HCT116 (cell line): ENCODE measurements around the gene CFAP74. TPM values are rescaled to one million over a fixed set of nuclear protein-coding genes. Genes with fewer than 3 reads are reported as not detected.

Experiments used
- ATAC-seq: fragments of 200-7000 bp; cut with Tn5 transposase; 2 replicates; pipeline ENCODE4 v1.9.1; 2020; ENCODE audit warnings: mild to moderate bottlenecking, moderate library complexity
- BruUV-seq: library from RNA; stranded (reverse); fragments of 400-500 nt; replicated peaks from 2 replicates; lab custom pipeline; 2021; lab: Mats Ljungman, UMichigan
- CTCF ChIA-PET: fragments of 300-600 bp; sonication (Branson Sonifier 250); formaldehyde crosslinking; loops from one replicate; lab custom pipeline; 2021; ENCODE audit warnings: antibody characterized with exemption; lab: Charles Lee
- POLR2A ChIA-PET: fragments of 300-600, 350-600 bp; sonication (Branson Sonifier 250); formaldehyde crosslinking; loops from one replicate; lab custom pipeline; 2021; ENCODE audit warnings: antibody characterized with exemption; lab: Charles Lee
- RAD21 ChIA-PET, 2 experiments: fragments of 300-600 bp; sonication (Branson Sonifier 250); formaldehyde crosslinking; loops; one replicate each; lab custom pipeline; 2023; ENCODE audit warnings: low total read pairs in 2 of 2; ENCODE audit not compliant: uncharacterized antibody in 2 of 2, unreplicated experiment in 2 of 2, low non-redundant PET in 1 of 2; lab: Charles Lee
- DNase-seq: peaks from one replicate; pipeline ENCODE4 v3.0.0-alpha.2; 2010; ENCODE audit warnings: low read depth, low spot score
- H2AFZ ChIP-seq: fragments of 200-600 bp; shearing (Covaris generic), sonication (generic); 2 replicates; pipeline ENCODE4 v1.6.1; 2017; ENCODE audit warnings: low read depth, mixed run types, mixed read lengths, antibody characterized with exemption, low read length; ENCODE audit not compliant: poor library complexity, severe bottlenecking
- H3K27ac ChIP-seq: 2 replicates; pipeline ENCODE4 v1.5.1; 2012; ENCODE audit warnings: low read depth, low read length
- H3K27me3 ChIP-seq: fragments of 200-600 bp; sonication (generic); 2 replicates; pipeline ENCODE4 v1.6.1; 2016; ENCODE audit warnings: mixed run types, low read length, mixed read lengths; ENCODE audit not compliant: insufficient read depth
- H3K36me3 ChIP-seq, 2 experiments: fragments of 200-500 bp in 1 of 2; fragments of 200-600 bp in 1 of 2; sonication (Bioruptor generic) in 1 of 2; sonication (generic) in 1 of 2; 2 replicates each; pipeline versions ENCODE4 v1.5.1 to v1.6.1; 2014 to 2016; ENCODE audit warnings: low read length in 2 of 2, inconsistent platforms in 1 of 2, mixed read lengths in 1 of 2, mixed run types in 1 of 2; ENCODE audit not compliant: insufficient read depth in 2 of 2, control insufficient read depth in 1 of 2
- H3K4me1 ChIP-seq, 2 experiments: fragments of 200-600 bp in 1 of 2; sonication (generic) in 1 of 2; 2 replicates each; pipeline versions ENCODE4 v1.5.1 to v1.6.1; 2012 to 2017; ENCODE audit warnings: low read length in 2 of 2, inconsistent platforms in 1 of 2, mild to moderate bottlenecking in 1 of 2, mixed read lengths in 1 of 2, mixed run types in 1 of 2, moderate library complexity in 1 of 2; ENCODE audit not compliant: insufficient read depth in 2 of 2, control insufficient read depth in 1 of 2
- H3K4me2 ChIP-seq: fragments of 200-600 bp; sonication (generic); 2 replicates; pipeline ENCODE4 v1.6.1; 2017; ENCODE audit warnings: mixed run types, low read length, mixed read lengths
- H3K4me3 ChIP-seq, 2 experiments: fragments of 200-600 bp in 1 of 2; sonication (generic) in 1 of 2; replicated peaks in 1 of 2; 2 replicates each; pipeline ENCODE4 v1.5.1; 2011 to 2016; ENCODE audit warnings: low read length in 2 of 2, control low read depth in 1 of 2, low read depth in 1 of 2, mild to moderate bottlenecking in 1 of 2, mixed read lengths in 1 of 2, mixed run types in 1 of 2
- H3K79me2 ChIP-seq: fragments of 200-600 bp; sonication (generic); 2 replicates; pipeline ENCODE4 v1.6.1; 2017; ENCODE audit warnings: mild to moderate bottlenecking, mixed run types, low read length, moderate library complexity, mixed read lengths; ENCODE audit not compliant: insufficient read depth
- H3K9ac ChIP-seq: fragments of 200-600 bp; sonication (generic); 2 replicates; pipeline ENCODE4 v1.6.1; 2016; ENCODE audit warnings: low read length, mixed read lengths
- H3K9me2 ChIP-seq: fragments of 200-600 bp; sonication (generic), shearing (Covaris generic); 2 replicates; pipeline ENCODE4 v1.6.1; 2017; ENCODE audit warnings: mixed run types, mild to moderate bottlenecking, moderate library complexity; ENCODE audit not compliant: insufficient read depth
- H3K9me3 ChIP-seq, 2 experiments: fragments of 200-500 bp in 1 of 2; fragments of 200-600 bp in 1 of 2; sonication (Bioruptor generic) in 1 of 2; sonication (generic) in 1 of 2; 2 replicates each; pipeline ENCODE4 v1.6.1; 2014 to 2017; ENCODE audit warnings: low read length in 2 of 2, mixed read lengths in 2 of 2, inconsistent platforms in 1 of 2, low read depth in 1 of 2, mild to moderate bottlenecking in 1 of 2, mixed run types in 1 of 2, moderate library complexity in 1 of 2; ENCODE audit not compliant: control insufficient read depth in 1 of 2, insufficient read depth in 1 of 2
- H4K20me1 ChIP-seq: fragments of 200-600 bp; sonication (generic), shearing (Covaris generic); 2 replicates; pipeline ENCODE4 v1.6.1; 2017; ENCODE audit warnings: mixed run types, mild to moderate bottlenecking, moderate library complexity; ENCODE audit not compliant: insufficient read depth
- CBX3 ChIP-seq: IDR thresholded peaks from 2 replicates; pipeline ENCODE4 v1.6.1; 2012; ENCODE audit warnings: low read depth
- CTCF ChIP-seq, 3 experiments: fragments of 200-600 bp in 1 of 3; sonication (generic) in 1 of 3; IDR thresholded peaks in 2 of 3; conservative IDR thresholded peaks in 1 of 3; 2 replicates each; pipeline ENCODE4 v1.5.1; 2012 to 2017; ENCODE audit warnings: low read depth in 2 of 3, low read length in 2 of 3, antibody characterized with exemption in 1 of 3, borderline replicate concordance in 1 of 3, control low read depth in 1 of 3, mild to moderate bottlenecking in 1 of 3, mixed read lengths in 1 of 3, mixed run types in 1 of 3, moderate library complexity in 1 of 3; ENCODE audit not compliant: insufficient read depth in 1 of 3
- ELF1 ChIP-seq: IDR thresholded peaks from 2 replicates; pipeline ENCODE4 v1.6.1; 2012; ENCODE audit warnings: low read depth, borderline replicate concordance
- EZH2 ChIP-seq: fragments of 200-600 bp; sonication (generic); IDR thresholded peaks from 2 replicates; pipeline ENCODE4 v1.6.1; 2017; ENCODE audit warnings: antibody characterized with exemption, mixed run types
- EZH2phosphoT487 ChIP-seq: fragments of 200-600 bp; IDR thresholded peaks from 2 replicates; pipeline ENCODE4 v1.6.1; 2018; ENCODE audit warnings: antibody characterized with exemption, borderline replicate concordance
- FOSL1 ChIP-seq: IDR thresholded peaks from 2 replicates; pipeline ENCODE4 v1.6.1; 2012; ENCODE audit warnings: low read depth
- JUND ChIP-seq: IDR thresholded peaks from 2 replicates; pipeline ENCODE4 v1.6.1; 2012
- MAX ChIP-seq: IDR thresholded peaks from 2 replicates; pipeline ENCODE4 v1.6.1; 2012
- POLR2A ChIP-seq: IDR thresholded peaks from 2 replicates; pipeline ENCODE4 v1.7.0; 2011; ENCODE audit warnings: borderline replicate concordance; ENCODE audit not compliant: insufficient read depth, insufficient read length; ENCODE audit errors: extremely low read depth
- SP1 ChIP-seq: IDR thresholded peaks from 2 replicates; pipeline ENCODE4 v1.6.1; 2012; ENCODE audit warnings: low read depth
- SRF ChIP-seq: IDR thresholded peaks from 2 replicates; pipeline ENCODE4 v1.6.1; 2012; ENCODE audit warnings: low read depth
- TCF7L2 ChIP-seq: IDR thresholded peaks from 2 replicates; pipeline ENCODE4 v1.7.0; 2011; ENCODE audit warnings: borderline replicate concordance, inconsistent platforms; ENCODE audit not compliant: insufficient read depth, insufficient read length; ENCODE audit errors: extremely low read depth
- YY1 ChIP-seq: IDR thresholded peaks from 2 replicates; pipeline ENCODE4 v1.6.1; 2011; ENCODE audit warnings: low read length, low read depth, moderate library complexity, mild to moderate bottlenecking; ENCODE audit not compliant: insufficient replicate concordance; ENCODE audit errors: extremely low read depth
- ZNF274 ChIP-seq: fragments of 200-500 bp; sonication (Bioruptor generic); IDR thresholded peaks from 2 replicates; pipeline ENCODE4 v1.6.1; 2014; ENCODE audit warnings: mild to moderate bottlenecking, low read depth, low read length, inconsistent platforms
- intact Hi-C: fragments of 100-400 bp; cut with micrococcal nuclease; formaldehyde crosslinking; loops from 2 replicates; pipeline ENCODE4 v1.10.0; 2022
- total RNA-seq: library from RNA; stranded (reverse); gene quantifications from one replicate; pipeline ENCODE4 v1.2.1, GENCODE V29; 2021; ENCODE audit not compliant: unreplicated experiment
- TF ChIP-seq, protein P1 (sequence below): IDR thresholded peaks from 2 replicates; pipeline ENCODE4 v1.6.1; 2012
- TF ChIP-seq, protein P2 (sequence below): IDR thresholded peaks from 2 replicates; pipeline ENCODE4 v1.6.1; 2012; ENCODE audit warnings: low read depth

CFAP74 gene
- total RNA-seq, 1 experiment from 2014 or later = 4.9 TPM

DNA sequence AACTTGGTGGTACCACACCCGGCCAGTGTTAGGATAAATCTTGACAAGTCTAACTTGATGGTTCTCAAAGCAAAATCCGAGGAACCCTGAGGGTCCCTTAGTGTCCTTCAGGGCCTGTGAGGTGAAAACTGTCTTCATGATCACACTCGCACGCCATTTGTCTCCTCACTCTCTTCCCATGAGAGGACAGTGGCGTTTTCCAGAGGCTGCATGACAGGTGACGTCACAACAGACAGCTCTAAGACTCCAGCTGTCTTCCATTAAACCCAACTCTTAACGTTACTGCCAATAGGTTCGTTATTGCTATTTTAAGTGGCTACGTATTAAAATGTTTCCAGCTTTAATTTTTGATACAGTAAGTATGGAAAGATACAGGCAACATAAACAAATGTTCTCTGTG is 13.8 kb downstream of the CFAP74 start:
- BruUV-seq = no TSS peak
- CTCF ChIA-PET = no interaction called here

GRCh38 chr1:1989102-1989542 is 14.5 kb downstream of the CFAP74 start:
- ChIA-PET RAD21 (no interaction called here), POLR2A (no interaction called here), CTCF (no interaction called here)
- Histone ChIP-seq H3K4me1 (no peaks in the 10 kb centered on the region), H3K36me3 (no peaks in the 10 kb centered on the region), H3K27me3 (no peaks in the 10 kb centered on the region), H3K4me2 (no peak overlapping the region), H2AFZ (no peak overlapping the region), H3K4me3 (no peak overlapping the region), H3K27ac (no peak overlapping the region), H3K9ac (no peak overlapping the region), H3K9me3 (no peaks in the 10 kb centered on the region), H3K79me2 (no peaks in the 10 kb centered on the region), H3K9me2 (no peaks in the 10 kb centered on the region), H4K20me1 (no peaks in the 10 kb centered on the region)
- intact Hi-C loops = no loop called here
- no peak for ATAC-seq
- BruUV-seq = no TSS peak
- no peak for DNase-seq
- TF ChIP-seq SRF (no peak), CBX3 (no peak), TCF7L2 (no peak), POLR2A (no peak), FOSL1 (no peak), CTCF (IDR thresholded peaks at IDR 0.05 in 2 of 3, conservative IDR thresholded peaks at IDR 0.05 in 1 of 3; ENCODE audit: borderline replicate concordance in 1 of 3, insufficient read depth in 1 of 3, low read depth in 2 of 3, low read length in 2 of 3) (no peak), JUND (no peak), YY1 (no peak), EZH2phosphoT487 (no peak), ELF1 (no peak), ZNF274 (no peak), MAX (no peak)
- TF ChIP-seq, protein P1, sequence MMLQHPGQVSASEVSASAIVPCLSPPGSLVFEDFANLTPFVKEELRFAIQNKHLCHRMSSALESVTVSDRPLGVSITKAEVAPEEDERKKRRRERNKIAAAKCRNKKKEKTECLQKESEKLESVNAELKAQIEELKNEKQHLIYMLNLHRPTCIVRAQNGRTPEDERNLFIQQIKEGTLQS = no peak
- TF ChIP-seq, protein P2, sequence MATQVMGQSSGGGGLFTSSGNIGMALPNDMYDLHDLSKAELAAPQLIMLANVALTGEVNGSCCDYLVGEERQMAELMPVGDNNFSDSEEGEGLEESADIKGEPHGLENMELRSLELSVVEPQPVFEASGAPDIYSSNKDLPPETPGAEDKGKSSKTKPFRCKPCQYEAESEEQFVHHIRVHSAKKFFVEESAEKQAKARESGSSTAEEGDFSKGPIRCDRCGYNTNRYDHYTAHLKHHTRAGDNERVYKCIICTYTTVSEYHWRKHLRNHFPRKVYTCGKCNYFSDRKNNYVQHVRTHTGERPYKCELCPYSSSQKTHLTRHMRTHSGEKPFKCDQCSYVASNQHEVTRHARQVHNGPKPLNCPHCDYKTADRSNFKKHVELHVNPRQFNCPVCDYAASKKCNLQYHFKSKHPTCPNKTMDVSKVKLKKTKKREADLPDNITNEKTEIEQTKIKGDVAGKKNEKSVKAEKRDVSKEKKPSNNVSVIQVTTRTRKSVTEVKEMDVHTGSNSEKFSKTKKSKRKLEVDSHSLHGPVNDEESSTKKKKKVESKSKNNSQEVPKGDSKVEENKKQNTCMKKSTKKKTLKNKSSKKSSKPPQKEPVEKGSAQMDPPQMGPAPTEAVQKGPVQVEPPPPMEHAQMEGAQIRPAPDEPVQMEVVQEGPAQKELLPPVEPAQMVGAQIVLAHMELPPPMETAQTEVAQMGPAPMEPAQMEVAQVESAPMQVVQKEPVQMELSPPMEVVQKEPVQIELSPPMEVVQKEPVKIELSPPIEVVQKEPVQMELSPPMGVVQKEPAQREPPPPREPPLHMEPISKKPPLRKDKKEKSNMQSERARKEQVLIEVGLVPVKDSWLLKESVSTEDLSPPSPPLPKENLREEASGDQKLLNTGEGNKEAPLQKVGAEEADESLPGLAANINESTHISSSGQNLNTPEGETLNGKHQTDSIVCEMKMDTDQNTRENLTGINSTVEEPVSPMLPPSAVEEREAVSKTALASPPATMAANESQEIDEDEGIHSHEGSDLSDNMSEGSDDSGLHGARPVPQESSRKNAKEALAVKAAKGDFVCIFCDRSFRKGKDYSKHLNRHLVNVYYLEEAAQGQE = no peak

More for the DNA sequence above, 13.8 kb downstream of the CFAP74 start:
- DNase-seq = no peak
- Histone ChIP-seq H4K20me1 (no peaks in the 10 kb centered on the region), H3K27me3 (no peaks in the 10 kb centered on the region), H3K4me1 (no peaks in the 10 kb centered on the region), H2AFZ (no peak overlapping the region), H3K36me3 (no peaks in the 10 kb centered on the region), H3K4me3 (no peak overlapping the region), H3K9ac (no peak overlapping the region), H3K27ac (no peak overlapping the region), H3K9me2 (no peaks in the 10 kb centered on the region), H3K4me2 (no peak overlapping the region), H3K9me3 (no peaks in the 10 kb centered on the region), H3K79me2 (no peaks in the 10 kb centered on the region)
- intact Hi-C loops = no loop called here
- POLR2A ChIA-PET = no interaction called here
- no peak for ATAC-seq
- RAD21 ChIA-PET = no interaction called here
- TF ChIP-seq FOSL1 = no peak
- no peak for TF ChIP-seq SP1
- TF ChIP-seq ZNF274 = no peak
- no peak for TF ChIP-seq ELF1
- TF ChIP-seq TCF7L2 = no peak
- TF ChIP-seq EZH2 = no peak
